Neural cell (in vitro differentiated cells): ENCODE measurements around the gene MAP3K5.
A peak's percentile ranks its signal among the peaks of the same experiment; 100 is the strongest.

Experiments
- EP300 ChIP-seq: fragments of 450-650 bp; conservative IDR thresholded peaks from 2 replicates; pipeline ENCODE4 v1.6.1; 2014; ENCODE audit warnings: antibody characterized with exemption, mild to moderate bottlenecking, moderate library complexity; ENCODE audit not compliant: poor library complexity, severe bottlenecking
- EZH2 ChIP-seq: fragments of 200-600, 300-800 bp; shearing (Covaris generic), sonication (generic); IDR thresholded peaks from 2 replicates; pipeline ENCODE4 v1.6.1; 2014; ENCODE audit warnings: antibody characterized with exemption, low read length, borderline replicate concordance, mild to moderate bottlenecking; ENCODE audit not compliant: insufficient read depth, poor library complexity, severe bottlenecking
- POLR2AphosphoS5 ChIP-seq: IDR thresholded peaks from 2 replicates; pipeline ENCODE4 v1.6.1; 2012
- SMC3 ChIP-seq: fragments of 450-650 bp; conservative IDR thresholded peaks from 2 replicates; pipeline ENCODE4 v1.6.1; 2014; ENCODE audit warnings: antibody characterized with exemption, mild to moderate bottlenecking, moderate library complexity; ENCODE audit not compliant: poor library complexity
- TAF1 ChIP-seq: IDR thresholded peaks from 2 replicates; pipeline ENCODE4 v1.6.1; 2012; ENCODE audit warnings: low read depth
- TF ChIP-seq, protein P1 (sequence below): fragments of 450-650 bp; IDR thresholded peaks from 2 replicates; pipeline ENCODE4 v1.5.1; 2014; ENCODE audit warnings: antibody characterized with exemption, mild to moderate bottlenecking, moderate library complexity; ENCODE audit not compliant: poor library complexity, severe bottlenecking
- TF ChIP-seq, protein P2 (sequence below): IDR thresholded peaks from 2 replicates; pipeline ENCODE4 v1.6.1; 2012; ENCODE audit warnings: borderline replicate concordance

DNA sequence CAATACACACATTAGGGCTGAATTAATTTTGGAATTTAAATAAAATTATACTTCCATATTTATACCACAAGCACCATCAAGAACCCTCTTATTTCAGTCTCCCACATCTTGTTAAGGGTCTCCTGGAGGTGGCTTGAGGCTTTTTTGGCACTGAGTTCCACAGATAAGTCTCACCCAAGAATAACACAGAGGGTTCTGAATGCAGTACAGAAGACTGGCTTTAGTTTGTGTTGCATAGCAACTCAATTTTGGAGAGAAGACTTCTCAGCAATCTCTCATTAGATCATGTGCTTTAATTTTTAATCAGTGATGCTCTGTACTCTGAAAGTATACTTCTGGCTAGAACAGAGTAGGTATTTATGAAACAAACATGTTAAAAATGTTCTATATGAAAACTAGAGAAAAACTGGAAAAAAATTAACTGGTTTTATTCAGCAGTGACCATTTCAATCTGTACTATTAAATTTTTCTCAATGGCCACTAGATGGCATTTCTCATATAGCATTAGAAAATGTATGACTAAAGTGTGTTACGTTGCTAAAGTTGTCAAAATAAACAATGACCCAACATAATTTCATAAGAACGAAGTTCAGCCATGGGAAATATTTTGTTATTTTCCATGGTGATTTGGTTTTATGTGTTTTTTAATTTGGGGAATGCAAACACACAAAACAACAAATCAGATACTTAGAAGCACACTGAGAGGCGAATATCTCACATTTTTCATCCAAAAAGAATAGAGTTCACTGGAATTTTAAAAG, 209.4 kb downstream of the MAP3K5 start:
- TF ChIP-seq, protein P1, sequence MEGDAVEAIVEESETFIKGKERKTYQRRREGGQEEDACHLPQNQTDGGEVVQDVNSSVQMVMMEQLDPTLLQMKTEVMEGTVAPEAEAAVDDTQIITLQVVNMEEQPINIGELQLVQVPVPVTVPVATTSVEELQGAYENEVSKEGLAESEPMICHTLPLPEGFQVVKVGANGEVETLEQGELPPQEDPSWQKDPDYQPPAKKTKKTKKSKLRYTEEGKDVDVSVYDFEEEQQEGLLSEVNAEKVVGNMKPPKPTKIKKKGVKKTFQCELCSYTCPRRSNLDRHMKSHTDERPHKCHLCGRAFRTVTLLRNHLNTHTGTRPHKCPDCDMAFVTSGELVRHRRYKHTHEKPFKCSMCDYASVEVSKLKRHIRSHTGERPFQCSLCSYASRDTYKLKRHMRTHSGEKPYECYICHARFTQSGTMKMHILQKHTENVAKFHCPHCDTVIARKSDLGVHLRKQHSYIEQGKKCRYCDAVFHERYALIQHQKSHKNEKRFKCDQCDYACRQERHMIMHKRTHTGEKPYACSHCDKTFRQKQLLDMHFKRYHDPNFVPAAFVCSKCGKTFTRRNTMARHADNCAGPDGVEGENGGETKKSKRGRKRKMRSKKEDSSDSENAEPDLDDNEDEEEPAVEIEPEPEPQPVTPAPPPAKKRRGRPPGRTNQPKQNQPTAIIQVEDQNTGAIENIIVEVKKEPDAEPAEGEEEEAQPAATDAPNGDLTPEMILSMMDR = peak; percentile 68
- TF ChIP-seq POLR2AphosphoS5 (no peak), EZH2 (no peak), TAF1 (no peak), EP300 (no peak), SMC3 (peak; percentile 78)
- TF ChIP-seq, protein P2, sequence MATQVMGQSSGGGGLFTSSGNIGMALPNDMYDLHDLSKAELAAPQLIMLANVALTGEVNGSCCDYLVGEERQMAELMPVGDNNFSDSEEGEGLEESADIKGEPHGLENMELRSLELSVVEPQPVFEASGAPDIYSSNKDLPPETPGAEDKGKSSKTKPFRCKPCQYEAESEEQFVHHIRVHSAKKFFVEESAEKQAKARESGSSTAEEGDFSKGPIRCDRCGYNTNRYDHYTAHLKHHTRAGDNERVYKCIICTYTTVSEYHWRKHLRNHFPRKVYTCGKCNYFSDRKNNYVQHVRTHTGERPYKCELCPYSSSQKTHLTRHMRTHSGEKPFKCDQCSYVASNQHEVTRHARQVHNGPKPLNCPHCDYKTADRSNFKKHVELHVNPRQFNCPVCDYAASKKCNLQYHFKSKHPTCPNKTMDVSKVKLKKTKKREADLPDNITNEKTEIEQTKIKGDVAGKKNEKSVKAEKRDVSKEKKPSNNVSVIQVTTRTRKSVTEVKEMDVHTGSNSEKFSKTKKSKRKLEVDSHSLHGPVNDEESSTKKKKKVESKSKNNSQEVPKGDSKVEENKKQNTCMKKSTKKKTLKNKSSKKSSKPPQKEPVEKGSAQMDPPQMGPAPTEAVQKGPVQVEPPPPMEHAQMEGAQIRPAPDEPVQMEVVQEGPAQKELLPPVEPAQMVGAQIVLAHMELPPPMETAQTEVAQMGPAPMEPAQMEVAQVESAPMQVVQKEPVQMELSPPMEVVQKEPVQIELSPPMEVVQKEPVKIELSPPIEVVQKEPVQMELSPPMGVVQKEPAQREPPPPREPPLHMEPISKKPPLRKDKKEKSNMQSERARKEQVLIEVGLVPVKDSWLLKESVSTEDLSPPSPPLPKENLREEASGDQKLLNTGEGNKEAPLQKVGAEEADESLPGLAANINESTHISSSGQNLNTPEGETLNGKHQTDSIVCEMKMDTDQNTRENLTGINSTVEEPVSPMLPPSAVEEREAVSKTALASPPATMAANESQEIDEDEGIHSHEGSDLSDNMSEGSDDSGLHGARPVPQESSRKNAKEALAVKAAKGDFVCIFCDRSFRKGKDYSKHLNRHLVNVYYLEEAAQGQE = no peak
